ENCODE measurements around the gene IMPDH1. TPM values are rescaled to one million over a fixed set of nuclear protein-coding genes. Genes with fewer than 3 reads are reported as not detected.
A peak's percentile ranks its signal among the peaks of the same experiment; 100 is the strongest.

Gene IMPDH1
- total RNA-seq, 6 donors from 2014 or later, result 47.2 to 107 (median 81.5) TPM

- H3K4me1 ChIP-seq, result peaks cover 17 to 25% (median 22%) of the 10 kb centered on the region in 4 donors
- H3K36me3 ChIP-seq, result no peaks in the 10 kb centered on the region
- peaks cover 0 to 14% (median 7%) of the 10 kb centered on the region in 4 donors for H3K27me3 ChIP-seq
- H3K9me3 ChIP-seq, result no peaks in the 10 kb centered on the region
- H3K27ac ChIP-seq, result no peak overlapping the region
- no peak for ATAC-seq (ENCODE audit: low FRiP score in 2 of 2)
- 90 to 92% methylated on average over 2 of the region's 2 CpGs for WGBS, 2 donors
- TF ChIP-seq POLR2AphosphoS5 (IDR thresholded peaks at IDR 0.05), result no peak
- no peak for TF ChIP-seq POLR2A (IDR thresholded peaks at IDR 0.05)
- no peak for TF ChIP-seq CTCF (IDR thresholded peaks at IDR 0.05)
- no peak for TF ChIP-seq EP300 (IDR thresholded peaks at IDR 0.05)
- DNase-seq, result no peak
- H3K4me3 ChIP-seq, result no peak overlapping the region
Observed at GRCh38 chr7:128356546-128357216, 53.1 kb downstream of the IMPDH1 start.

DNA sequence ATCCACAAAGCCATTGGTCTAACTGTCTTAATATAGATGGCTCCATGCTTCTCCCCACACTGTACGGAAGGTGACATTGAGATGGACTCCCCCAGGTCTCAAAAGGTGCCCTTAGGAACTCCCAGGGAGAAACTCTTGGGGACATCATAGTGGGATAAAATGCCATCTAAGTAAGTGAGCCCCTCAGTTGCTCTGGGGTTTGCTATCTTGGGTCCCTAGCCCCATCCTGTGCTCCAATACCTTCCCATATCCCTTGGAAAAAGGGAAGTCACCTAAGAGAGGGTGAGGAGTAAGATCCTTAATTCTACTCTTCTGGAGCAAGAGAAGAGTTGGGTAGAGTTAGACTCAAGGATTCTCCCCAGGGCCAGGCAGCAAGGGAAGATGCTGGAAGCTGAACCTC lies 56.2 kb downstream of the IMPDH1 start:
- Histone ChIP-seq H3K27me3 (peaks cover 0 to 19% (median 10%) of the 10 kb centered on the region in 4 donors), H3K36me3 (no peaks in the 10 kb centered on the region), H3K4me3 (no peak overlapping the region), H3K9me3 (no peaks in the 10 kb centered on the region), H3K4me1 (peaks cover 10 to 17% (median 12%) of the 10 kb centered on the region in 4 donors), H3K27ac (no peak overlapping the region)
- no peak for ATAC-seq (ENCODE audit: low FRiP score in 2 of 2)
- no peak for TF ChIP-seq CTCF (IDR thresholded peaks at IDR 0.05)
- no peak for TF ChIP-seq POLR2AphosphoS5 (IDR thresholded peaks at IDR 0.05)
- no peak for TF ChIP-seq POLR2A (IDR thresholded peaks at IDR 0.05)
- TF ChIP-seq EP300 (IDR thresholded peaks at IDR 0.05), result no peak
- no peak for DNase-seq
- WGBS, 2 donors, result 75 to 85% methylated on average over 1 of the region's 1 CpG

DNA sequence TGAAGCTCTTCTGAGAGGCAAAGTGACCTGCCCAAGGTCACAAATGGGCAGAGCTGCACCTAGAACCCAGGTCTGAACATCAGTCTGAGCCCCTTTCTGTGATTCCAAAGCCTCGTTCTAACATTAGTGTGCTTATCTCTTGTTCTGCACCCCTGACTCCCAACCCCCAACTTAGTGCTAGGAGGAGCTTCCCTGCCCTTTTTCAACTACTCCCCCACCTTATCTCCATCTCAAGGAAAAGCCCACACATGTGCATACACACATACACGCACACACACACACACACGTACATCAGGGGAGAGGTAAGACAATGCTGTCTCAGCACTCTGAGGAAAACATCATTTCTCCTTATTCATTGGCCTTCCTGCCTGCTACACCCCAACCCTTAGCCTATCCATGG lies 56.6 kb downstream of the IMPDH1 start:
- WGBS, 2 donors, result 67 to 71% methylated on average over 3 of the region's 3 CpGs
- peaks cover 0 to 19% (median 10%) of the 10 kb centered on the region in 4 donors for H3K27me3 ChIP-seq

GRCh38 chr7:128352636-128353035 lies 57.1 kb downstream of the IMPDH1 start:
- no peaks in the 10 kb centered on the region for H3K9me3 ChIP-seq
- TF ChIP-seq POLR2AphosphoS5 (IDR thresholded peaks at IDR 0.05), result no peak
- TF ChIP-seq POLR2A (IDR thresholded peaks at IDR 0.05), result no peak
- TF ChIP-seq EP300 (IDR thresholded peaks at IDR 0.05), result no peak
- no peak for TF ChIP-seq CTCF (IDR thresholded peaks at IDR 0.05)

More for the DNA sequence above, 56.6 kb downstream of the IMPDH1 start:
- DNase-seq (no peak), ATAC-seq (ENCODE audit: low FRiP score in 2 of 2) (no peak)
- no peaks in the 10 kb centered on the region for H3K9me3 ChIP-seq
- H3K4me3 ChIP-seq, result no peak overlapping the region
- H3K27ac ChIP-seq, result no peak overlapping the region
- no peaks in the 10 kb centered on the region for H3K36me3 ChIP-seq
- peaks cover 10 to 17% (median 12%) of the 10 kb centered on the region in 4 donors for H3K4me1 ChIP-seq
- TF ChIP-seq EP300 (IDR thresholded peaks at IDR 0.05) (no peak), CTCF (IDR thresholded peaks at IDR 0.05) (no peak), POLR2A (IDR thresholded peaks at IDR 0.05) (no peak), POLR2AphosphoS5 (IDR thresholded peaks at IDR 0.05) (no peak)

DNA sequence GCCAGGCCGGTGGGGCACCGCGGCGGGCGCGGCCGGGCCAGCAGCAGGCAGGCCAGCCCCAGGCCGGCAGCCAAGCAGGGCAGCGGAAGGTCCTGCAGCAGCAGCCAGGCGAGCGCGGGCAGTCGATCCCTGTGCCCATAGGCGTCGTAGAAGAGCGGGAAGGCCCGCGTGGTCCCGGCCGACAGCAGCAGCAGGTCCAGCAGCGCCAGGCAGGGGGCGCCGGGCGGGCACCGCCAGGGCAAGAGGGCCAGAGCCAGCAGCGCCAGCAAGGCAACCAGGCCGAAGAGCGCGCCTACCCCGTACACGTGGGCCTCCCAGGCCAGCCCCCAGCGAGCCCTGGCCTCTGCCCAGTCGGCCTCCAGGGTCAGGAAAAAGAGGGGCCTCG lies 57.6 kb downstream of the IMPDH1 start:
- TF ChIP-seq CTCF (IDR thresholded peaks at IDR 0.05), result peak; percentile 34 to 89 (median 64)
- no peak for TF ChIP-seq EP300 (IDR thresholded peaks at IDR 0.05)
- WGBS, 2 donors, result 0 to 14% methylated on average over 3 to 15 of the region's 34 CpGs
- Histone ChIP-seq H3K4me3 (peak overlapping the region in 3 of 4 donors; percentile 21 to 39 (median 39)), H3K4me1 (peaks cover 10 to 17% (median 12%) of the 10 kb centered on the region in 4 donors), H3K36me3 (no peaks in the 10 kb centered on the region), H3K27ac (no peak overlapping the region), H3K27me3 (peaks cover 0 to 19% (median 10%) of the 10 kb centered on the region in 4 donors), H3K9me3 (no peaks in the 10 kb centered on the region)
- DNase-seq (peak; percentile 60 to 92), ATAC-seq (ENCODE audit: low FRiP score in 2 of 2) (peak; percentile 34 to 68)

More at GRCh38 chr7:128352636-128353035, 57.1 kb downstream of the IMPDH1 start:
- Histone ChIP-seq H3K27me3 (peaks cover 0 to 19% (median 10%) of the 10 kb centered on the region in 4 donors), H3K36me3 (no peaks in the 10 kb centered on the region), H3K27ac (no peak overlapping the region), H3K4me1 (peaks cover 10 to 17% (median 12%) of the 10 kb centered on the region in 4 donors), H3K4me3 (no peak overlapping the region)
- 67 to 73% methylated on average over 8 of the region's 8 CpGs for WGBS, 2 donors
- ATAC-seq (ENCODE audit: low FRiP score in 2 of 2), result no peak
- no peak for DNase-seq

Measured in upper lobe of left lung (tissue), 6 donors.